ENCODE results near the gene TMPRSS4. TPM values are rescaled to one million over a fixed set of nuclear protein-coding genes. Genes with fewer than 3 reads are reported as not detected.
A peak's percentile ranks its signal among the peaks of the same experiment; 100 is the strongest.

Gene TMPRSS4
- polyA plus RNA-seq, 2 donors: 101 to 129 TPM

DNA sequence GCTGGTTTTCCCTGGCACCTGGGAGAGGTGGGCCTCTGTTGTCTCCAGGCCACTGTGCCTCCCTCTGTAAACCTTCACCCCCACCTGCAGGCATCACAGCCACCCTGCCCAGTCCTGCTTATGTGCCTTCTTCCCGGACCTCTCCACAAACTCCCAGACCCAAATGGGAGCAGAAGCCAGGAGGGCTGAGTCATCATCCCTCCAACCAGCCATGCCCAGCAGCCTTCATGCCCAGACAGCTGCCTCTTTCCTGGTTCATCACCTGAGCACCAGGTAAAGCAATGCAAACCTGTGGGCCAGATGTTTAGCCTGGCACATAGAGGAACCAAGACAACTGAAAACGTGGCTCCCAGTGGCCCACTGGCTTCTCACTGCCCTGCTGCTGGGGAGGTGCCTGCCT, 2.1 kb upstream of the TMPRSS4 start:
- H3K4me3 ChIP-seq (ENCODE audit: low read depth in 1 of 2, low read length in 2 of 2): no peak overlapping the region
- H3K27me3 ChIP-seq (ENCODE audit: control insufficient read depth in 1 of 2, insufficient read depth in 2 of 2, low read length in 2 of 2): no peaks in the 10 kb centered on the region
- H3K9me3 ChIP-seq (ENCODE audit: control insufficient read depth in 2 of 2, insufficient read depth in 1 of 2, low read depth in 1 of 2, low read length in 1 of 2): no peaks in the 10 kb centered on the region
- peaks cover 4 to 16% of the 10 kb centered on the region in 2 donors for H3K4me1 ChIP-seq (ENCODE audit: control insufficient read depth in 2 of 2, insufficient read depth in 2 of 2, low read length in 1 of 2)
- WGBS, 2 donors: 30 to 40% methylated on average over 2 of the region's 2 CpGs
- H3K36me3 ChIP-seq (ENCODE audit: control insufficient read depth in 2 of 2, insufficient read depth in 2 of 2, low read length in 1 of 2): no peaks in the 10 kb centered on the region
- peak overlapping the region; percentile 79 to 96 for H3K27ac ChIP-seq (ENCODE audit: low read depth in 2 of 2, low read length in 1 of 2)

DNA sequence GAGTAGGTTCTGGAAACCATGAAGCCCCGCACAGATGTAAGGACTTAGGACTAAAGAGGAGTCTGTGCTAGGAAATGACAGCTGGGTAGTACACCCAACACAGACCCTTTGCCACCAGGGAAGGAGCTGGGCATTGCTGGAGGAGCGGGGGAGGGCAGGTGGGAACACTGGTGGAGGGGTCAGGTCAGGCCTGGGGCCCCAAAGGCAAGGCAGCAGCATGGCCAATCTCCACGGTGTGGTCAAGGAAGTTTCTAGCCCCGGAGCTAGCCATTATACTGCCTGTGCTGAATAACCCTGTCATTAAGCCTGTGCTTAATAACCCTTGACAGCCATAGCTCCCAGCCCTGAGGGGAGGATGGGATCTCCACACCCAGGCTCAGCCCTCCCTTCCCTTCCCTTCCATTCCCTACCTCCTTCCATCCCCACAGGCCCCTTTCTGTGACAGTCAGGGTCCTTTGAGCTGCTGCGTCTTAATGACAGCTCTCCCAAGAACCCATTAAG, 2.1 kb downstream of the TMPRSS4 start:
- H3K4me3 ChIP-seq (ENCODE audit: low read depth in 1 of 2, low read length in 2 of 2): peak overlapping the region; percentile 39 to 68
- H3K27ac ChIP-seq (ENCODE audit: low read depth in 2 of 2, low read length in 1 of 2): peak overlapping the region in 1 of 2 donors; percentile 51
- H3K9me3 ChIP-seq (ENCODE audit: control insufficient read depth in 2 of 2, insufficient read depth in 1 of 2, low read depth in 1 of 2, low read length in 1 of 2): peaks cover 0 to 4% of the 10 kb centered on the region in 2 donors
- WGBS, 2 donors: 55 to 63% methylated on average over 5 of the region's 5 CpGs
- peaks cover 4 to 18% of the 10 kb centered on the region in 2 donors for H3K4me1 ChIP-seq (ENCODE audit: control insufficient read depth in 2 of 2, insufficient read depth in 2 of 2, low read length in 1 of 2)
- H3K27me3 ChIP-seq (ENCODE audit: control insufficient read depth in 1 of 2, insufficient read depth in 2 of 2, low read length in 2 of 2): no peaks in the 10 kb centered on the region
- peaks cover 0 to 8% of the 10 kb centered on the region in 2 donors for H3K36me3 ChIP-seq (ENCODE audit: control insufficient read depth in 2 of 2, insufficient read depth in 2 of 2, low read length in 1 of 2)

DNA sequence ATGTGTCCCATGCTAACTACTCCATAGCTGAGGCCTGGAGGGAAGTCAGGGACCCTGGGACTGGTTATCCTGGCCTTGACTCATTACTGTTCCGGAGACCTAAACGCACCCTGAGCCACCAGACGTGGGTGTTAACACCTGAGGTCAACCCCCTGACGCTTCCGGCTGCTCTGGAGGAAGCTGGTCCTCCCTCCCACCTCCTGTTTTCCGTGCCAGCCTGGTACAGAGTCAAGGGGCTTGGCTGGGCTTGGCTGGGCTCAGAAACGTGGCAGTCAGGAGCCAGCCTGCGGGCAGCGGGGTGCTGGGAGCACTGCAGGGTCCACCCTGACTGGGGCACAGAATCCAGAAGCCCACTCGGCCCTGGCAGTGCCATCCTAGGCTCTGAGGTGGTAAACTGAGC, 2.6 kb downstream of the TMPRSS4 start:
- Histone ChIP-seq H3K36me3 (ENCODE audit: control insufficient read depth in 2 of 2, insufficient read depth in 2 of 2, low read length in 1 of 2) (peaks cover 0 to 8% of the 10 kb centered on the region in 2 donors), H3K4me1 (ENCODE audit: control insufficient read depth in 2 of 2, insufficient read depth in 2 of 2, low read length in 1 of 2) (peaks cover under 1 to 19% of the 10 kb centered on the region in 2 donors), H3K4me3 (ENCODE audit: low read depth in 1 of 2, low read length in 2 of 2) (peak overlapping the region; percentile 39 to 68), H3K9me3 (ENCODE audit: control insufficient read depth in 2 of 2, insufficient read depth in 1 of 2, low read depth in 1 of 2, low read length in 1 of 2) (peaks cover 0 to 4% of the 10 kb centered on the region in 2 donors), H3K27ac (ENCODE audit: low read depth in 2 of 2, low read length in 1 of 2) (no peak overlapping the region), H3K27me3 (ENCODE audit: control insufficient read depth in 1 of 2, insufficient read depth in 2 of 2, low read length in 2 of 2) (no peaks in the 10 kb centered on the region)
- 48 to 67% methylated on average over 10 of the region's 10 CpGs for WGBS, 2 donors

DNA sequence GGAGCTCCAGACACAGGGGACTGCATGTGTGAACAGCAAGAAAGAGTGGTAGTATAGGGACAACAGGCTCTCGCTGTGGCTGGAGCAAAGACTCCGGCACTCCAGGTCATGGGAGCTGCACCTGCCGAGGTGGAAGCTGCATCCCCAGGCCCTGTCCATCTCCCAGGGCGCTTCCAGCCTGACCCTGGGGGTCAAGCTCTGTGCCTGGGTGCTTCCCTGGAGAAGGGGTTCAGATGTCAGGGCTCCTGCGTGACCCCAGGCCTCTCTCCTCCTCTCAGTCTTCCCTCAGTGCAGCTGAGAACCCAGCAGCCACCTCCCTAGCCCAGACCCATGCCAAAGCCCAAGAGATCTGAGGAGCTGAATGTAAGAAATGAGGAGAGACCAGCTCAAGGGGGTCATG, 3.4 kb downstream of the TMPRSS4 start:
- Histone ChIP-seq H3K27me3 (ENCODE audit: control insufficient read depth in 1 of 2, insufficient read depth in 2 of 2, low read length in 2 of 2) (no peaks in the 10 kb centered on the region), H3K9me3 (ENCODE audit: control insufficient read depth in 2 of 2, insufficient read depth in 1 of 2, low read depth in 1 of 2, low read length in 1 of 2) (peaks cover 0 to 4% of the 10 kb centered on the region in 2 donors), H3K27ac (ENCODE audit: low read depth in 2 of 2, low read length in 1 of 2) (no peak overlapping the region), H3K36me3 (ENCODE audit: control insufficient read depth in 2 of 2, insufficient read depth in 2 of 2, low read length in 1 of 2) (peaks cover 0 to 8% of the 10 kb centered on the region in 2 donors), H3K4me1 (ENCODE audit: control insufficient read depth in 2 of 2, insufficient read depth in 2 of 2, low read length in 1 of 2) (peaks cover 0 to 15% of the 10 kb centered on the region in 2 donors), H3K4me3 (ENCODE audit: low read depth in 1 of 2, low read length in 2 of 2) (no peak overlapping the region)
- 86 to 93% methylated on average over 5 of the region's 5 CpGs for WGBS, 2 donors

DNA sequence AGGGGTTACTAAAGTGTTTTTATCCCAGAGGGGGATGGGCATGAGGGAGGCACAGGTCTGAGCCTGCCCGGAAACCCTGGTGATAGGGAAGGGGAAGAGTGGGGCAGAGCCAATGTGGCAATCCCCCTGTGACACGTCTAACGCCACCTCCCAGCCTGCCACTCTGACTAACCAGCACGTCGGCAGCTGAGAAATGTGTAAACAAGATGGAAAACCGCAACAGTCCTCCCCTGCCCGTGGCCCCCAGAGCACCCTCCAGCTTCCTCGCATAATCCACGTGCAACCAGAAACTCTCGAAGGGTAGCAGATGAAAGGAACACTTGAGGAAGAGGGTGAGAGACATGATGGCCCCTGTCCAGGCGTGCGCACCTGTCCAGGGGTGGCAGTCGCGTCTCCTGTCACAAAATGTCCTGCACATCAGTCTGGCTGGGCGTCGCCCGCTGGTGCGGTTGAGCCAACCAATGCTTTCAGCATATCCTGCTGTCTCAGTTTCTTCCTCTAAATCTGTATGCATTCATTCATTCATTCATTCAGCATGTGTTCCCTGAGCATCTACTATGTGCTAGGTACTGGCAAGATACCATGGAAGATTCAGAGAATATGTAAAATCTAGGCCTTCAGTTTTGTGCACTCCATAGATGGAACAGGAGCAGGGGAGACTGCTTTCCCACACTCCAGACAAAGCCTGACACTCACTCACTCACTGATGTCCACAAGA, 4.5 kb downstream of the TMPRSS4 start:
- whole genome bisulfite sequencing, 2 donors: 74 to 76% methylated on average over 18 of the region's 18 CpGs
- peaks cover 0 to 14% of the 10 kb centered on the region in 2 donors for H3K4me1 ChIP-seq (ENCODE audit: control insufficient read depth in 2 of 2, insufficient read depth in 2 of 2, low read length in 1 of 2)
- H3K27me3 ChIP-seq (ENCODE audit: control insufficient read depth in 1 of 2, insufficient read depth in 2 of 2, low read length in 2 of 2): no peaks in the 10 kb centered on the region
- H3K4me3 ChIP-seq (ENCODE audit: low read depth in 1 of 2, low read length in 2 of 2): no peak overlapping the region
- no peak overlapping the region for H3K27ac ChIP-seq (ENCODE audit: low read depth in 2 of 2, low read length in 1 of 2)
- H3K36me3 ChIP-seq (ENCODE audit: control insufficient read depth in 2 of 2, insufficient read depth in 2 of 2, low read length in 1 of 2): peaks cover 0 to 13% of the 10 kb centered on the region in 2 donors
- H3K9me3 ChIP-seq (ENCODE audit: control insufficient read depth in 2 of 2, insufficient read depth in 1 of 2, low read depth in 1 of 2, low read length in 1 of 2): peaks cover 0 to 4% of the 10 kb centered on the region in 2 donors

DNA sequence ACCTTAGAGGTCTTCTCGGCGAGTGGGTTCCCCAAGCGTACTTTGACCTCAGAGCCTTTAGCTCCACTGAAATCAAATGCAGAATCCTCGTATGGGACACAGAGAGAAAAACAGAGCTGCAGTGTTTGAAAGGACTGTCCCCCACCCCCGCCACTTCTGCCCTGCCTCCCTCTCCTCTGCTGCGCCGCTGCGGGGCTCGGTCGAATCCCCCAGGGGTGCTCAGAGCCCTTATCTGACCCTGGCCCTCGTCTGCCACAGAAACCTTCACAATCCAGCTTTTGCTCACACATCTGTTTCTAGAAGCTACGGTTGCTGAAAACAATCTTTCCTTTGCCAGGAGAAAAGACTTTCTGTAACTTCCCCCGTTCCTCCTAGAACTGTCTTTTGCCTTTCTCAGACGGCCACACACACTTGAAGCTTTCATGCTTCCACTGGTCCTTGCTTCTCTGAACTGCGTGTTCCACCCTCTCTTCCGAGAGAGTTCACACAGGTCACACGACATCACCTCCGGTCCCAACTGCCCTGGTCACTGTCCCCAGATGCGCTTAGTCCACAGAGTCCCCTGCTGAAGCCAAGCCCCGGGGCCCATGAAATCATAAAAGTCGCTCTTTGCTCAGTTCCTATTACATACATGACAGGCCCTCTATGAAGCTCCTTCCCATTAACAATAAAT, 6.1 kb downstream of the TMPRSS4 start:
- Histone ChIP-seq H3K4me1 (ENCODE audit: control insufficient read depth in 2 of 2, insufficient read depth in 2 of 2, low read length in 1 of 2) (peaks cover 3 to 14% of the 10 kb centered on the region in 2 donors), H3K4me3 (ENCODE audit: low read depth in 1 of 2, low read length in 2 of 2) (no peak overlapping the region), H3K27me3 (ENCODE audit: control insufficient read depth in 1 of 2, insufficient read depth in 2 of 2, low read length in 2 of 2) (no peaks in the 10 kb centered on the region), H3K36me3 (ENCODE audit: control insufficient read depth in 2 of 2, insufficient read depth in 2 of 2, low read length in 1 of 2) (peaks cover 0 to 16% of the 10 kb centered on the region in 2 donors), H3K9me3 (ENCODE audit: control insufficient read depth in 2 of 2, insufficient read depth in 1 of 2, low read depth in 1 of 2, low read length in 1 of 2) (peaks cover 0 to 11% of the 10 kb centered on the region in 2 donors), H3K27ac (ENCODE audit: low read depth in 2 of 2, low read length in 1 of 2) (no peak overlapping the region)
- 60 to 78% methylated on average over 21 of the region's 21 CpGs for WGBS, 2 donors

DNA sequence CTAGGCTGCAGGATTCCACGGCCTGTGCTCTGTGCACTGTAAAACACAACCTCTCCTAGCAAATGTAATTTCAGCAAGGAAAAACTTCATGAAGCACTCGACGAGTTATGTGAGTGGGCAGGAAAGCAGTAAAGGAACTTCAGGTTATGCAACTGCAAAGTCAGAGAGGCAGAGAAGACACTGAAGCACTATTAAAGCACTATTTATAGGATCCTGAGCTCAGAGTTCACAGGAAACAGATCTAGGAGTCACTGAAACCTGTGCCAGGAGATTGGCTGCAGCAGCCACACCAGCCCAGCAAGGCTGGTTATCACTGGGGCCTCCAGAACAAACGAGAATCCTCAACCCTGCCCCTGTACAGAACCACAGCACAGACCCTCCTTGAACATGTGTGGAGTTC, 7.4 kb downstream of the TMPRSS4 start:
- Histone ChIP-seq H3K4me3 (ENCODE audit: low read depth in 1 of 2, low read length in 2 of 2) (no peak overlapping the region), H3K27me3 (ENCODE audit: control insufficient read depth in 1 of 2, insufficient read depth in 2 of 2, low read length in 2 of 2) (no peaks in the 10 kb centered on the region), H3K4me1 (ENCODE audit: control insufficient read depth in 2 of 2, insufficient read depth in 2 of 2, low read length in 1 of 2) (peaks cover 3 to 15% of the 10 kb centered on the region in 2 donors), H3K27ac (ENCODE audit: low read depth in 2 of 2, low read length in 1 of 2) (no peak overlapping the region), H3K9me3 (ENCODE audit: control insufficient read depth in 2 of 2, insufficient read depth in 1 of 2, low read depth in 1 of 2, low read length in 1 of 2) (peaks cover 0 to 11% of the 10 kb centered on the region in 2 donors), H3K36me3 (ENCODE audit: control insufficient read depth in 2 of 2, insufficient read depth in 2 of 2, low read length in 1 of 2) (peaks cover 0 to 16% of the 10 kb centered on the region in 2 donors)
- WGBS, 2 donors: 27 to 47% methylated on average over 4 of the region's 4 CpGs

DNA sequence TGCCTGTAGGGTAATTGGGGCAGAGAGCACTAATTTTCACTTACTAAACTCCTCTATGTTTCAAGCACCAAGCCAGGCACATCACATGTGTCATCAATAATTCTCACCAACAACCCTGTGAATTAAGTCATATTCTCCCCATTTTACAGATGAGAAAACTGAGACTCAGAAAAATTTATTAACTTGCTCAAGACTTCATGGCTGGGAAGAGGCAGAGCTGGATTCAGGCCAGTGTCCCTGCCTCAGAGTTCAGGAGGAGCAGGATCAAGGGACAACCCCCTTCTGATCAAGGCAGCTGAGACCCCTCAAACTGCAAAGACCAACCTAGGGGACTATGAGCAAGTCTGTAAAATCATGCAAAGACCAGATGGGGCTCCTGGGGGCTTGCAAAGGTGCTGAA, 7.8 kb downstream of the TMPRSS4 start:
- Histone ChIP-seq H3K27ac (ENCODE audit: low read depth in 2 of 2, low read length in 1 of 2) (no peak overlapping the region), H3K27me3 (ENCODE audit: control insufficient read depth in 1 of 2, insufficient read depth in 2 of 2, low read length in 2 of 2) (no peaks in the 10 kb centered on the region), H3K36me3 (ENCODE audit: control insufficient read depth in 2 of 2, insufficient read depth in 2 of 2, low read length in 1 of 2) (peaks cover 0 to 16% of the 10 kb centered on the region in 2 donors)

DNA sequence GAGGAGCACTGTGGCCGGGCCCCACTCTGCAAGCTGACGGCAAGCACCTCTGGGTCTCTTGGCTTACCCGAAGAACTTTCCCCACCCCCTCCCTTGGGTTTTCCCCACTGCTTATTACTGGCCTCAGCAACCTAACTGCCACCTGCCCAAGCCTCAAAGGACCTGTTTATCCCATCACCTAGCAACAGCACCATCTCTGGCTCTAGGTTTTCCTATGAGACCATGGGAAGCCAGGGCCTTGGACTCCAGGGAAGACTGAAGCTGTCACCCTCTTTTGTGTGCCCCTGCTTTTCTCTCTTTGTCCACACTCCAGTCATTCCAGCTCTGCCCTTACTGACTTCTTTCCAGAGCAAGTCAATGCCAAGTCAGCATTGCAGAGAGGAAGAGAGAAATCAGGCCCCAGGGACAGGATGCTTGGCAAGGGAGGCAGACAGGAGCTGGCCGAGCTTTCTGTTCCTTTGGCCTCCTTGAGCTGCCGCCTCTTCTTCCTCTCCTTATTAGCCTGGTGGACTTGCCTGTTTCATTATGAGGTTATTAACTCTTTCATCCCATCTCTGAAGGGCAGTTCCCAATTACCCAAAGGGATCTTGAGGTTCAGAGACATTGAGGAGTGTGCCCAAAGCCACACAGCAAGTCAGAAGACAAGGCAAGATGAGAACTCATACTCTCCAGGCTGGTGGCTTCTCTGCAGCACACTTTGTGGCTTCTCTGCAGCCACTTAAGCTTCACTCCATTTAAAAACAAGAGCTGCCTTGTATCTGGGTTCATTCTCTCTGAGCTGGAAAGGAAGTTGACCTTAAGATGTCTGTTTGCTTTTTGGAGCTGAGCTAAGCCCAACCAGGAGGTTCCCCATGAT, 10.3 kb downstream of the TMPRSS4 start, which contains the start of gene SMIM35:
TSS of gene SMIM35 (minus strand) at position 51 of the 856 bp plus-strand sequence. CDS start 206 bp downstream, outside the sequence.
- no peaks in the 10 kb centered on the region for H3K27me3 ChIP-seq (ENCODE audit: control insufficient read depth in 1 of 2, insufficient read depth in 2 of 2, low read length in 2 of 2)
- no peak within 1 kb of the TSS for H3K27ac ChIP-seq (ENCODE audit: low read depth in 2 of 2, low read length in 1 of 2)
- H3K9me3 ChIP-seq (ENCODE audit: control insufficient read depth in 2 of 2, insufficient read depth in 1 of 2, low read depth in 1 of 2, low read length in 1 of 2): peaks cover 0 to 7% of the 10 kb centered on the region in 2 donors
- H3K4me1 ChIP-seq (ENCODE audit: control insufficient read depth in 2 of 2, insufficient read depth in 2 of 2, low read length in 1 of 2): peaks cover 3 to 8% of the 10 kb centered on the region in 2 donors
- H3K4me3 ChIP-seq (ENCODE audit: low read depth in 1 of 2, low read length in 2 of 2): no peak within 1 kb of the TSS
- WGBS, 2 donors: 50 to 58% methylated on average over 5 of the region's 5 CpGs
- peaks cover 0 to 13% of the 10 kb centered on the region in 2 donors for H3K36me3 ChIP-seq (ENCODE audit: control insufficient read depth in 2 of 2, insufficient read depth in 2 of 2, low read length in 1 of 2)

More for the DNA sequence above, 7.8 kb downstream of the TMPRSS4 start:
- H3K9me3 ChIP-seq (ENCODE audit: control insufficient read depth in 2 of 2, insufficient read depth in 1 of 2, low read depth in 1 of 2, low read length in 1 of 2): peaks cover 0 to 11% of the 10 kb centered on the region in 2 donors
- H3K4me3 ChIP-seq (ENCODE audit: low read depth in 1 of 2, low read length in 2 of 2): no peak overlapping the region
- peaks cover 3 to 11% of the 10 kb centered on the region in 2 donors for H3K4me1 ChIP-seq (ENCODE audit: control insufficient read depth in 2 of 2, insufficient read depth in 2 of 2, low read length in 1 of 2)

All from esophagus (tissue), 2 donors.